Measurements from ENCODE around the gene BCAS3. TPM values are rescaled to one million over a fixed set of nuclear protein-coding genes. Genes with fewer than 3 reads are reported as not detected.

The BCAS3 gene
- total RNA-seq, 1 donor from 2014 or later = 35.7 TPM

DNA sequence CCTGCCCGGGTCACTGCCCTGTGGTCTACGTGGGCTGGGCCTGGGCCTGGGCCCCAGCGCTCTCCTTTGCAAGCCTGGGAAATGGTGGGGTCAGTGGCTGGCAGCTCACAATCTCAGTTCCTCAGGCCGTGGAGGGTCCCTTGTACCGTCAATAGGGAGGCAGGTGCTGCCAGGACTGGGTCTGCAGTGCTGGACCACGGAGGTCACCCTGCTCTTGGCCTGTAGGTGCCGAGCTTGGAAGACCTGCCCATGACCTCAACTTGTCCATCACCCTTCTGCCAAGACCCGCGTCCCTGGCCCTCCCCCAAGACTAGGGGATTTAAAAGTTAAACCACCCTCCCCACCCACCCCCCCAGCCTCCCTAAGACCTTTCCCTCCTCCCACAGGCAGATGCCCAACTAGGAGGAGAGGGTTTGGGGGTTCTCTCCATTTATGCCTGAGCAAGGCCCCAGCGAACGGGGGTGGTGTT lies 724.5 kb downstream of the BCAS3 start:
- TF ChIP-seq, protein P1, sequence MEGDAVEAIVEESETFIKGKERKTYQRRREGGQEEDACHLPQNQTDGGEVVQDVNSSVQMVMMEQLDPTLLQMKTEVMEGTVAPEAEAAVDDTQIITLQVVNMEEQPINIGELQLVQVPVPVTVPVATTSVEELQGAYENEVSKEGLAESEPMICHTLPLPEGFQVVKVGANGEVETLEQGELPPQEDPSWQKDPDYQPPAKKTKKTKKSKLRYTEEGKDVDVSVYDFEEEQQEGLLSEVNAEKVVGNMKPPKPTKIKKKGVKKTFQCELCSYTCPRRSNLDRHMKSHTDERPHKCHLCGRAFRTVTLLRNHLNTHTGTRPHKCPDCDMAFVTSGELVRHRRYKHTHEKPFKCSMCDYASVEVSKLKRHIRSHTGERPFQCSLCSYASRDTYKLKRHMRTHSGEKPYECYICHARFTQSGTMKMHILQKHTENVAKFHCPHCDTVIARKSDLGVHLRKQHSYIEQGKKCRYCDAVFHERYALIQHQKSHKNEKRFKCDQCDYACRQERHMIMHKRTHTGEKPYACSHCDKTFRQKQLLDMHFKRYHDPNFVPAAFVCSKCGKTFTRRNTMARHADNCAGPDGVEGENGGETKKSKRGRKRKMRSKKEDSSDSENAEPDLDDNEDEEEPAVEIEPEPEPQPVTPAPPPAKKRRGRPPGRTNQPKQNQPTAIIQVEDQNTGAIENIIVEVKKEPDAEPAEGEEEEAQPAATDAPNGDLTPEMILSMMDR (IDR thresholded peaks at IDR 0.05) = no peak
- no peaks in the 10 kb centered on the region for H3K9me3 Mint-ChIP-seq (ENCODE audit: unreplicated experiment)
- peak overlapping the region; percentile 84 for H3K4me3 Mint-ChIP-seq (ENCODE audit: unreplicated experiment)
- DNase-seq (ENCODE audit: extremely low spot score, unreplicated experiment) = no peak
- no peaks in the 10 kb centered on the region for H3K27me3 Mint-ChIP-seq (ENCODE audit: unreplicated experiment)
- H3K36me3 Mint-ChIP-seq (ENCODE audit: unreplicated experiment) = peaks cover 16% of the 10 kb centered on the region
- peak overlapping the region; percentile 2 for H3K27ac Mint-ChIP-seq (ENCODE audit: unreplicated experiment)
- peaks cover 29% of the 10 kb centered on the region for H3K4me1 Mint-ChIP-seq (ENCODE audit: unreplicated experiment)

DNA sequence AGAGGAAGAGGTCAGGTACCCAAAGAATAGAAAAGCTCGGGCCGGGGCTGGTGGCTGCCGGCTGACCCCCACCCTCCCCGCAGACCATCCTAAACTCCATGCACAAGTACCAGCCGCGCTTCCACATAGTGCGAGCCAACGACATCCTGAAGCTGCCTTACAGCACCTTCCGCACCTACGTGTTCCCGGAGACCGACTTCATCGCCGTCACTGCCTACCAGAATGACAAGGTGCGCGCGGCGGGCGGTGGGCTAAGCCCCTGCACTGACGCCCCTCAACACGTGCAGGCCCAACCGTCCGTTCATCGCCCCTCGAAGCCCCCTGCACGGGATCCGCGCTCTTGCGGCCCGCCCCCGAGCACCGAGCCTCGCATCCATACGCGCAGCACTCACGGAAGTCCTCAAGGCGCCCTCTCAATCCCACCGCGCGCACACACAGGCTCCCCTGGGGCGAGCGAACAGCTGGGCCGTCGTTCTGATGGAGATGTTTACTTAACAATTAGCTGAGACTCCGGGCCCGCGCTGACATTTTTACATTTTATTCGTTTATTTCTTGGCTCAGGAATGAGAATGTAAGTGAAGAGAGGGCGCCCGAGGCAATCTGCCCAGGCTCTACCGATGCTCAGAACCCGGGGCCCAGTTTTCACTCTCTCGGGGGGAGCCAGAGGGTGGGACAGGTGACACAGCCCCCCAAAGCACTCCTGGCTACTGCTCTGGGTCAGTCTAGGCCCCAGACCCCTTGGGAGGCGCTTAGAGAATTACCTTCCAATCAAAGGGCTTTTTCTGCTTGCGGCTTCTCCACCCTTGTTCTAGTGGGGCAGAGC lies 725.5 kb downstream of the BCAS3 start:
- H3K4me1 Mint-ChIP-seq (ENCODE audit: unreplicated experiment) = peaks cover 26% of the 10 kb centered on the region
- TF ChIP-seq, protein P1 (IDR thresholded peaks at IDR 0.05) = no peak
- DNase-seq (ENCODE audit: extremely low spot score, unreplicated experiment) = no peak
- H3K9me3 Mint-ChIP-seq (ENCODE audit: unreplicated experiment) = no peaks in the 10 kb centered on the region
- H3K27ac Mint-ChIP-seq (ENCODE audit: unreplicated experiment) = no peak overlapping the region
- H3K36me3 Mint-ChIP-seq (ENCODE audit: unreplicated experiment) = peaks cover 16% of the 10 kb centered on the region
- H3K27me3 Mint-ChIP-seq (ENCODE audit: unreplicated experiment) = no peaks in the 10 kb centered on the region
- peak overlapping the region; percentile 10 for H3K4me3 Mint-ChIP-seq (ENCODE audit: unreplicated experiment)

DNA sequence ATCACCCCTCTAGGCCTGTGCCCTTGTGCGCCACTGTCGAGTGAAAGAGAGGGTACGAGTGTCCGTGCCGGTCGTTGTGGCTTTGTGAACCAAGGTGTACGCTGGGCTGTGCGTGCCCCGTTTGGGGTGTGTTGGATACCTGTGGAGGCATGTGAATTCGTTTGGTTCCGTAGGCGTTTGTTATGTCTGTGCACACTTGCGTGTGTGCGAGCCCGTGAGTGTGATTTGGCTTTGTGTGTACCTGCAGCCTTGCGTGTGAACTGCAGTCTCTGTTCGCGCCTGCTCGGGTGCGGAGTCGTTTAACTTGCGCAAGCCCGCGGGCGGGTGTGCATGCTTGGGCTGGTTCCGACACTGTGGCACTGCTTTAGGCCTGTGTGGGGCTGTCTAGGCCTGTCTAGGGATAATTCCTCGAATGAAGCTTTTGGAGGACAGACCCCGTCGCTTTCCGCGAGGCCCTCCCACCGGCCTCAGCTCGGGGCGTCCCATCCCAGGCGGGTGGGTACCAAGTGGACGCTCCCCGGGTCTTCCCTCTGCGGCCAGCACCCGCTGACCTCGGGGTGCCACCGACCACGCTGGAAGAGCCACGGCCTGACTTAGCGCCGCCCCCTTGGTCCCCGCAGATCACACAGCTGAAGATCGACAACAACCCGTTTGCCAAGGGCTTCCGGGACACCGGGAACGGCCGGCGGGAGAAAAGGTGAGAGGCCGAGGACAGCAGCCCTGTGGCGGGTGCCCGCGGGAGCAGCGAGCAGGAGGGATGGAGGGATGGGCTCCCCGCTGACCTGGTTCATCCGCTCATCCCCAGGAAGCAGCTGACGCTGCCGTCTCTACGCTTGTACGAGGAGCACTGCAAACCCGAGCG lies 726.4 kb downstream of the BCAS3 start:
- Mint-ChIP-seq H3K27me3 (ENCODE audit: unreplicated experiment) (no peaks in the 10 kb centered on the region), H3K27ac (ENCODE audit: unreplicated experiment) (no peak overlapping the region), H3K4me1 (ENCODE audit: unreplicated experiment) (peaks cover 25% of the 10 kb centered on the region), H3K9me3 (ENCODE audit: unreplicated experiment) (no peaks in the 10 kb centered on the region), H3K36me3 (ENCODE audit: unreplicated experiment) (peaks cover 16% of the 10 kb centered on the region), H3K4me3 (ENCODE audit: unreplicated experiment) (peak overlapping the region; percentile 10)
- DNase-seq (ENCODE audit: extremely low spot score, unreplicated experiment) = no peak
- TF ChIP-seq, protein P1 (IDR thresholded peaks at IDR 0.05) = no peak

DNA sequence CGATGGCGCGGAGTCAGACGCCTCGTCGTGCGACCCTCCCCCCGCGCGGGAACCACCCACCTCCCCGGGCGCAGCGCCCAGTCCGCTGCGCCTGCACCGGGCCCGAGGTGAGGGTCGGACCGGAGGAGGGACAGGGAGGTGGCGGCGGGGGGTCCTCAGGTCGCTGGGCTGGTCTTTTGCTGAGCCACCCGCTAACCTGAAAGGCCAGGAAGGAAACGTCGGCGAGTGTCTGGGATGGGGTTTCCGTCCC lies 726.9 kb downstream of the BCAS3 start:
- Mint-ChIP-seq H3K36me3 (ENCODE audit: unreplicated experiment) (peaks cover 16% of the 10 kb centered on the region), H3K4me1 (ENCODE audit: unreplicated experiment) (peaks cover 25% of the 10 kb centered on the region), H3K27ac (ENCODE audit: unreplicated experiment) (no peak overlapping the region), H3K4me3 (ENCODE audit: unreplicated experiment) (no peak overlapping the region), H3K9me3 (ENCODE audit: unreplicated experiment) (no peaks in the 10 kb centered on the region), H3K27me3 (ENCODE audit: unreplicated experiment) (no peaks in the 10 kb centered on the region)
- TF ChIP-seq, protein P1 (IDR thresholded peaks at IDR 0.05) = no peak
- DNase-seq (ENCODE audit: extremely low spot score, unreplicated experiment) = no peak
